Measurements from ENCODE around the gene C1orf146. TPM values are rescaled to one million over a fixed set of nuclear protein-coding genes. Genes with fewer than 3 reads are reported as not detected.
A peak's percentile ranks its signal among the peaks of the same experiment; 100 is the strongest.

Gene C1orf146
- total and polyA plus RNA-seq, 2 of the 4 experiments (the other 2 are of a cell fraction) = not detected

- H4K91ac ChIP-seq (ENCODE audit: insufficient read depth, low read depth, low read length) = no peak overlapping the region
- DNase-seq = peak; percentile 89
- in situ Hi-C loops (cut with MboI; ENCODE audit: low sequenced_read_pairs) = no loop called here
Measured at GRCh38 chr1:92184632-92185031, 33.1 kb upstream of the C1orf146 start.

More at GRCh38 chr1:92184632-92185031, 33.1 kb upstream of the C1orf146 start:
- peak overlapping the region; percentile 28; the same call in 1 of the 2 replicates for H3K23ac ChIP-seq (ENCODE audit: low read depth, low read length)
- no CpG with 5 or more reads among the region's 1 CpG for WGBS, 2 experiments (ENCODE audit: extremely low coverage in 2 of 2, insufficient read length in 1 of 2)
- no peaks in the 10 kb centered on the region for H3K9me3 ChIP-seq (ENCODE audit: control insufficient read depth, insufficient read depth, low read length)
- H2BK15ac ChIP-seq (ENCODE audit: low read depth, low read length) = peak overlapping the region; percentile 16; the same call in 1 of the 3 replicates
- H3K27ac ChIP-seq (ENCODE audit: insufficient read depth, low read length) = no peak overlapping the region
- intact Hi-C loops (cut with micrococcal nuclease) = no loop called here
- H2AFZ ChIP-seq (replicated peaks; ENCODE audit: low read length, poor library complexity) = no peak overlapping the region
- peak overlapping the region; percentile 66; the same call in 1 of the 2 replicates for H3K4me2 ChIP-seq (ENCODE audit: low read depth, low read length)
- peaks cover 4% of the 10 kb centered on the region; the same call in 1 of the 2 replicates for H3K36me3 ChIP-seq (ENCODE audit: control insufficient read depth, insufficient read depth, low read length)
- H3K14ac ChIP-seq (replicated peaks; ENCODE audit: low read depth, low read length) = no peak overlapping the region; the same call in 1 of the 2 replicates
- peak overlapping the region; percentile 69; the same call in 1 of the 2 replicates for H2BK120ac ChIP-seq (ENCODE audit: low read depth, low read length)
- H3K4me1 ChIP-seq (ENCODE audit: control insufficient read depth, insufficient read depth, low read length) = peaks cover 18% of the 10 kb centered on the region
- H4K20me1 ChIP-seq (ENCODE audit: insufficient read depth, low read length) = no peaks in the 10 kb centered on the region
- peak overlapping the region; percentile 92 for H2BK5ac ChIP-seq (ENCODE audit: low read depth, low read length, poor library complexity, severe bottlenecking)
- no peak overlapping the region for H2AK5ac ChIP-seq (ENCODE audit: low read depth, low read length)
- dilution Hi-C loops (cut with HindIII; ENCODE audit: low sequenced_read_pairs, unreplicated experiment) = no loop called here
- H3K4ac ChIP-seq (ENCODE audit: low read depth, low read length) = peak overlapping the region; percentile 69; the same call in 1 of the 2 replicates
- no peak overlapping the region for H3K4me3 ChIP-seq (ENCODE audit: insufficient read depth, low read depth, low read length)
- no TSS peak for BruUV-seq (replicated peaks)
- H3K56ac ChIP-seq (ENCODE audit: extremely low read depth, insufficient read depth, low read length) = no peak overlapping the region; the same call in 1 of the 2 replicates
- peak overlapping the region; percentile 69; the same call in 1 of the 2 replicates for H3K18ac ChIP-seq (ENCODE audit: low read depth, low read length)
- peak overlapping the region in 1 of 2 experiments; percentile 19; a peak in 2 of 4 replicates for H4K8ac ChIP-seq (ENCODE audit: low read depth in 2 of 2, low read length in 2 of 2)
- POLR2A ChIA-PET (ENCODE audit: unreplicated experiment) = no interaction called here
- TF ChIP-seq CEBPB (IDR thresholded peaks at IDR 0.05; ENCODE audit: low read depth, low read length) (peak; percentile 84), MAFK (IDR thresholded peaks at IDR 0.05; ENCODE audit: low read depth, low read length) (no peak)
- no peaks in the 10 kb centered on the region for H3K27me3 ChIP-seq (ENCODE audit: control insufficient read depth, insufficient read depth, low read length)
- peak overlapping the region; percentile 8; the same call in 1 of the 2 replicates for H4K5ac ChIP-seq (ENCODE audit: low read depth, low read length)
- CTCF ChIA-PET = interaction anchor here (1.0 kb wide), 1 partner anchor 56 kb away, joined by 3 read pairs; no protein-coding TSS in a partner anchor
- peak; percentile 66 for ATAC-seq (ENCODE audit: low read depth)
- H2AK9ac ChIP-seq (replicated peaks; ENCODE audit: low read depth, low read length, poor library complexity) = no peak overlapping the region
- no peak overlapping the region for H3K9ac ChIP-seq (ENCODE audit: low read depth, low read length)
- no peaks in the 10 kb centered on the region for H3K9me1 ChIP-seq (ENCODE audit: insufficient read depth, low read length)
- no peaks in the 10 kb centered on the region; a peak in 1 of 4 replicates for H3K79me1 ChIP-seq (ENCODE audit: low read depth in 1 of 2, low read length in 2 of 2)
- peak overlapping the region; percentile 88 for H2BK20ac ChIP-seq (ENCODE audit: low read depth, low read length)
